ENCODE results near the gene ZNF580.

GRCh38 chr19:55597501-55597921 is 43.3 kb upstream of the ZNF580 start:
- TF ChIP-seq POLR2AphosphoS5 (IDR thresholded peaks at IDR 0.05; ENCODE audit: low read depth, low read length) = no peak
- TF ChIP-seq, protein P1, sequence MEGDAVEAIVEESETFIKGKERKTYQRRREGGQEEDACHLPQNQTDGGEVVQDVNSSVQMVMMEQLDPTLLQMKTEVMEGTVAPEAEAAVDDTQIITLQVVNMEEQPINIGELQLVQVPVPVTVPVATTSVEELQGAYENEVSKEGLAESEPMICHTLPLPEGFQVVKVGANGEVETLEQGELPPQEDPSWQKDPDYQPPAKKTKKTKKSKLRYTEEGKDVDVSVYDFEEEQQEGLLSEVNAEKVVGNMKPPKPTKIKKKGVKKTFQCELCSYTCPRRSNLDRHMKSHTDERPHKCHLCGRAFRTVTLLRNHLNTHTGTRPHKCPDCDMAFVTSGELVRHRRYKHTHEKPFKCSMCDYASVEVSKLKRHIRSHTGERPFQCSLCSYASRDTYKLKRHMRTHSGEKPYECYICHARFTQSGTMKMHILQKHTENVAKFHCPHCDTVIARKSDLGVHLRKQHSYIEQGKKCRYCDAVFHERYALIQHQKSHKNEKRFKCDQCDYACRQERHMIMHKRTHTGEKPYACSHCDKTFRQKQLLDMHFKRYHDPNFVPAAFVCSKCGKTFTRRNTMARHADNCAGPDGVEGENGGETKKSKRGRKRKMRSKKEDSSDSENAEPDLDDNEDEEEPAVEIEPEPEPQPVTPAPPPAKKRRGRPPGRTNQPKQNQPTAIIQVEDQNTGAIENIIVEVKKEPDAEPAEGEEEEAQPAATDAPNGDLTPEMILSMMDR (IDR thresholded peaks at IDR 0.05; ENCODE audit: control extremely low read depth in 1 of 3, insufficient read depth in 1 of 3, low read depth in 1 of 3, low read length in 3 of 3) = no peak
- no peak for TF ChIP-seq JUN (IDR thresholded peaks at IDR 0.05; ENCODE audit: low read depth, low read length)
- no peak for TF ChIP-seq CREB1 (IDR thresholded peaks at IDR 0.05)
- no peak for TF ChIP-seq CEBPB (IDR thresholded peaks at IDR 0.05; ENCODE audit: low read depth, low read length)
- TF ChIP-seq MAFK (IDR thresholded peaks at IDR 0.05; ENCODE audit: low read depth, low read length) = no peak
- TF ChIP-seq EZH2 (IDR thresholded peaks at IDR 0.05; ENCODE audit: low read depth, low read length, severe bottlenecking) = no peak
- no peak for TF ChIP-seq NRF1 (IDR thresholded peaks at IDR 0.05; ENCODE audit: low read depth, low read length)
- no peak for TF ChIP-seq RBBP5 (IDR thresholded peaks at IDR 0.05; ENCODE audit: borderline replicate concordance, low read depth, low read length)
- TF ChIP-seq POLR2A (IDR thresholded peaks at IDR 0.05; ENCODE audit: control extremely low read depth in 1 of 2, low read depth in 2 of 2, low read length in 2 of 2) = no peak

Data from H1 (cell line).